Activated gamma-delta T cell treated with anti-CD3 and anti-CD28 coated beads, Interleukin-2, amount 50 U/mL, for 16 hours (primary cell): ENCODE results near the gene PDPR.
"Not testable (repeated sequence)": the region's sequence is repeated elsewhere in the genome, so short reads cannot be mapped to it uniquely, and the experiment has no call there.

Experiments
- DNase-seq: peaks from one replicate; pipeline ENCODE4 v3.0.0-alpha.2; 2020; ENCODE audit warnings: low read depth

The PDPR gene

GRCh38 chr16:70113982-70114826 is at the start of gene PDPR:
Gene PDPR (plus strand): TSS chr16:70114332. CDS start chr16:70120493, 6,161 bp downstream.
- peak; percentile 90 for DNase-seq

- peak; percentile 55 for DNase-seq
Measured at GRCh38 chr16:70064841-70065370, 49.2 kb upstream of the PDPR start.

DNA sequence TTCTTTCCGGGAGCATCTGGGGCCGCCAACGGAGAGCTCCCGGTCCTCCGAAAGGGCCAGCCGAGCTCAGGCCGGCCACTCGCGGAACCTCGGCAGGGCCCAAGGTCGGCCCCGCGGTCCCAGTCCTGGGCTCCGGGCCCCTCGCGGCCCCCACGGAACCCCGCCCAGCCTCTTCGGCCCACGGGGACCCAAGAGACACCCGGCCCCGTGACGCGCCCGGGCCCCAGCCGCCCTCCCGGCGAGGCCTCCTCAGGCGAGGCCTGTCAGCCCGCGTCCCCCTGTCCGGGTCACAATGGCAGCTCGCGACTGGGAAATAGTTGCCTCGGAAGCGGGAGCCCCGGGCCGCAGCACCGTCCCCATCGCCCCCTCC is 48.8 kb upstream of the PDPR start:
- DNase-seq: not testable (repeated sequence)

DNA sequence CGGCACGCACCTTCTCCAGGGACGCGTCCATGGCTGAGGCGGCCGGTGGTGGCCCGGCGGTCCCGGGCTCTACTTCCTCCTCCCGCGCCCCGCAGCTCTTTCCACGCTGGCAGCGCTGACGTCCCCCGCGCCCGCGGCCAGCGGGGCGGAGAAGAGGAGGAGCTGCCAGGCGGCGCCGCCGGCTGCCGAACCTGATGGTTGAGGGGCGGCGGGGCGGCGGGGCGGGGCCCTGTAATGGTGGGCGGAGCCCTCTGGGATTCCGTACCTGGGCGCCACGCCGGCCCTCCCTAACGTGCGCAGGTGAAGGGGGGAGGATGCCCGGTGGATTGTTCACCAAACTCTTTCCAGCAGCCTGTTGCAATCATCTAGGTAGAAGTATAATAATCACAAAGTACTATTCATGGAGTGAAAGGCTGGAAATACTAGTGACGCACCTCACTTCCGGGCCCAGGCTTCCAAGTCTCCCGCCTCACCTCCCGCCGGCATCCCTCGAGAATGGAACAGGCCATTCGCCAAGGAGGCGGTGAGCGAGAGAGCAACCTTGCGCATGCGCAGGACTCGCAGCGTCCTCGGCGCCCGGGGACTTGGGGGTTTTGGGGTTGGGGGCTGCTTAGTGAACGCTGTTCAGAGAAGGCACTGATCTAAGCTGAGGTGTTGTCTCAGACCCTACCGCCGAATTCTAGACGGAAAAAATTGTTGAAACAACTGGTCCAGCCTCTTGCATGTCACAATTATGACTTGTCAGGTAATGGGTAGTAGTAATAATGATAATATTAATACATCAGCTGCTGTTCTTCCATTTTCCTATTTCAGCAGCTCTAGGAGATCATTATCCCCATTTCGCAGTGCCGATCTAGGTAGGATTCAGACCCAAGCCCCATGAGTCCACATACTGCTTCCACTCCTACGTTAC is 48.1 kb upstream of the PDPR start:
- DNase-seq: peak; percentile 88

GRCh38 chr16:70066751-70067150 is 47.4 kb upstream of the PDPR start:
- not testable (repeated sequence) for DNase-seq

- not testable (repeated sequence) for DNase-seq
Measured at GRCh38 chr16:70079081-70079480, 35.1 kb upstream of the PDPR start.

DNA sequence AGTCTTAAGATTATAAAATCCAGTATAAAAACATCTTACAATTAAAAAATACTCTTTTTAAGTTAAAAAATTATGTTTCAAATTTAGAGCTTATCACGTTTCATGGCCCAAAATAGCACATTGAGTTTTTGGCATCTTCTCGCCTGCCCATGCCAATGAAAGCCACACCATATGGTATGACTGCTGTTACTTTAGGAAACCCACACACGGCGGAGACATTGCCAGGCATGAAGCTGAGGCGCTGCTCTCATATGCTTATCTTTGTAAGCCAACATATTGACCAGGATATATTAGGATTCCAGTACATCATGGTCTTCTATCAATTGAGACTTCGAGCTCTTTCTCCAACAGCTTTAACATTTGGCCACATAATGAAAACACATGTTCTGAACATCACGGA is 32.9 kb upstream of the PDPR start:
- DNase-seq: not testable (repeated sequence)

GRCh38 chr16:70083931-70084330 is 30.2 kb upstream of the PDPR start:
- not testable (repeated sequence) for DNase-seq

DNA sequence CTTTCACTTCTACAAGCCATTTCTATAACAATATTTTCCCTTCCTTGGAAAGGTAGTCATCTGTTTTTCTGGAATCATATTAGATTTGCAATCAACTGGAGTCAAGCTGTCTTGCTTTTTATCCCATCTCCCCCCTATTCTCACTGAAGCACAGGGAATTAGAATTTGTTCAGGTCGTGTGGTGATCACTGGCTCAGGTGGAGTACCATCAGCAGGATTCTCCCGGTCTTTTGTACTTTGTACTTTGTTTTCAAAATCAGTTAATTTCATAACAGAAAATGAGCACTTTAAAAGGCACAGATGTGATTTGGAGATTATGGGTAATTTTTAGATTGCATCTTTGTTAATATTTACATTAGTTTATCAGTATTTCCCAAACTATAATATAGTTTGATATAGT is 26.0 kb upstream of the PDPR start:
- DNase-seq: not testable (repeated sequence)

- DNase-seq: not testable (repeated sequence)
Measured at GRCh38 chr16:70088877-70089276, 25.3 kb upstream of the PDPR start.

GRCh38 chr16:70089289-70089688 is 24.8 kb upstream of the PDPR start:
- not testable (repeated sequence) for DNase-seq

DNA sequence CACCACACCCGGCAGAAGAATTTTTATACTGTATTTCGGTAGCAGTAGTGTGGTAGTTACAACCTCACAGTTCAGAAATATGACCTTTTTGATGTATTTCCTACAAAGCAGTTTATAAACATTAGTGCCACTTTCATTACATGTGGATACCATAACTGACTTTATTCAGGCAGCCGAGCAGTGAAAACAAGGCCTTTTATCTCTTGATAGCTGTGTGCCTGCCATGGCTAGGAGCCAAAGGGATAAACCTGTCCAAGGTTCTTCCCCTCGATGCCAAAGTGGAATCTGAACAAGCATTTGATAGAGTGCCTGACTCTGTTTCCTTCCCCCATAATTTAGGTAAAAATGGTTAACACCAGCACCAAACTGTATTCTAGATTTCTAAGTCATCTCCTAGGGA is 23.0 kb upstream of the PDPR start:
- DNase-seq: not testable (repeated sequence)

GRCh38 chr16:70094096-70094495 is 20.0 kb upstream of the PDPR start:
- not testable (repeated sequence) for DNase-seq

DNA sequence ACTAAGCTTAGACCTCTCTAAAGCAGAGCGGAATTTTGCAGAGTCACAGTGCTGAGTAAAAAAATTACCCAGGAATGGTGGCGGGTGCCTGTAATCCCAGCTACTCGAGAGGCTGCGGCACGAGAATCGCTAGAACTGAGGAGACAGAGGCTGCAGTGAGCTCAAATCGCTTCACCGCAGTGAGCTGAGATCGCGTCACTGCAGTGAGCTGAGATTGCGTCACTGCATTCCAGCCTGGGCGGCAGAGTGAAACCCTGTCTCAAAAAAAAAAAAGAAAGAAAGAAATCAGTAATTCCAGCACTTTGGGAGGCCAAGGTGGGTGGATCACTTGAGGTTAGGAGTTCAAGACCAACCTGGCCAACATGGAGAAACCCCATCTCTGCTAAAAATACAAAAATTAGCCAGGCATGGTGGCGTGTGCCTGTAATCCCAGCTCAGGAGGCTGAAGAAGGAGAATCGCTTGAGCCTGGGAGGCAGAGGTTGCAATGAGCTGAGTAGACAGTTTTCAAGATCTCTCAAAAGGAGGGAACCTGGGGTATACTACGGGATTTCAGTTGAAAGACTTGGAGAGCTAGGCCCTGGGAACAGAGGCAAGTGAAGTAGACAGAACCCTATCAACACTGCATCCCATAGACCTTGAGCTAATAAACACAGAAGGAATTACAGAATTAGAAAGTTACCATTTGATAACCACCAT is 4.4 kb upstream of the PDPR start:
- DNase-seq: not testable (repeated sequence)

DNA sequence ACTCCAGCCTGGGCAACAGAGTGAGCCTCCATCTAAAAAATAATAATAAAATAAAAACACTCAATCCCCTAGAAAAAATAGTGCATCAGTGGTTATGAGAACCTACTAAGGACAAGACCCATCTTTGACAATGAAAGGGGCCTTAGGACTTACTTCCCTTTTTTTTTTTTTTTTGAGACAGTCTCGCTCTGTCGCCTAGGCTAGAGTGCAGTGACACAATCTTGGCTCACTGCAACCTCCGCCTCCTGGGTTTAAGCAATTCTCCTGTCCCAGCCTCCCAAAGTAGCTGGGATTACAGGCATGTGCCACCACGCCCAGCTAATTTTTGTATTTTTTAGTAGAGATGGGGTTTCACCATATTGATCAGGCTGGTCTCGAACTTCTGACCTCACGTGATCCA is 2.0 kb upstream of the PDPR start:
- DNase-seq: not testable (repeated sequence)

DNA sequence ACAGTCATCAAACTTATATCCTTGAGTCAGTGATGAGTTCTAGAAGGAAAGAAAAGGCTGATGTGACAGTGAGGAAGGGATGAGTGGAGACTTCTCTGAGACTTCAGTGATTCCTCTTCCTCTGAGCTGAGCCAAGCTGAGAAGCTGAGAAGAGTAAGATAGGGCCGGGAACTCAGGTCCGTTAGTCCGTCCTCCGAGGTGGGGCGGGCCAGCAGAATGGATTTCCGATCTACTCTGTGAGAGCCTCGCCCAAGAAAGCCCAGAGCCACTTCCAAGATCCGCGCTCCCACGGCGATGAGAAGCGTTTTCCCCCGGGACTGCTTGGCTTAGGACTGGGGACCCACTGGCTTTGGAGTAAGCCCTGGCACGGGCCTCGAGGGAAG is 542 bp upstream of the PDPR start:
- DNase-seq: not testable (repeated sequence)

DNA sequence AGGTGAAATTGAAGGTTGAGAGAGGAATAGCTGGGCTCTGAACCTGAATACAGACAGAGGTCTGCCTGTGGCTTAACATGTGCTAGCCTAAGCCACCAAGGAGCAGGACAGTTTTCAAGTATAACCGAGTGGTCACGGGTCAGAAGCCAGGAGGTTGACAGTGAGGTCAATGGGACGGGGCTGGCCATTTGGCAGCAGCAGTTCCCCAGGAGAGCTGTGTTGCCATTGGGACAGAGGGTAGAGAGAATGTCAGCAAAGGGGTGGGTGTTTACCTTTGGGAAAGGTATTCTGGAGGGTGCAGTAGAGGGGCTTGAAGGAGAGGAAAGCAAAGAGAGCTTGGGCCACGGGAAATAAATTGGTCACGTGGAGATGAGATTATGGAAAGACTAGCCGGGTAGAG is 4.2 kb downstream of the PDPR start:
- not testable (repeated sequence) for DNase-seq

DNA sequence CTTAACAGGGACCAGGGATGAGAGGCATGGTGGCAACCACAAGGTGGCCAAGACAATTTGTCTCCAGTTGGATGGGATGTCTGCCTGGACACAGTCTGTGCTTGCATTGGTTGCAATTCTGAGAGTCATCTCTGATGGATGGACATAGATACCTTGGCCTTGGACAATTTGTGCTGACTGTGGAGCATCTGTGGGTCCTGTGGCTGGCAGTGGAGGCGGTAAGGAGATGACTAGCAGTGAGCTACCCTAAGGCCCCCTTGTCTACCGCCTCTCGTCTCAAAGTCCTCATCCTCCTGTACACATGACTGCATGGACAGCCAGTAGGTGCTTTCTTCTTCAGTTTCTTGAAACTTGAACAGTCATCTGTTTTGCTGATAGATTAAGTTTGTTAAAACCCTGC is 4.6 kb downstream of the PDPR start:
- DNase-seq: not testable (repeated sequence)

- DNase-seq: not testable (repeated sequence)
Measured at GRCh38 chr16:70120398-70120797, 6.3 kb downstream of the PDPR start.

DNA sequence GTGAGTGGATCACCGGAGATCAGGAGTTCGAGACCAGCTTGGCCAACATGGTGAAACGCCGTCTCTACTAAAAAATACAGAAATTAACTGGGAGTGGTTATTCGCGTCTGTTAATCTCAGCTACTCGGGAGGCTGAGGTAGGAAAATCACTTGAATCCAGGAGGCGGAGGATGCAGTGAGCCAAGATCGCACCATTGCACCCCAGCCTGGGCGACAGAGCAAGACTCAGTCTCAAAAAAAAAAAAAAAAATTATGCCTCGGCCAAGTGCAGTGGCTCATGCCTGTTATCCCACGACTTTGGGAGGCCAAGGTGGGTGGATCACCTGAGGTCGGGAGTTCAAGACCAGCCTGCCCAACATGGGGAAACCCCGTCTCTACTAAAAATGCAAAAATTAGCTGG is 9.7 kb downstream of the PDPR start:
- DNase-seq: not testable (repeated sequence)

- DNase-seq: not testable (repeated sequence)
Measured at GRCh38 chr16:70126226-70126625, 12.1 kb downstream of the PDPR start.

DNA sequence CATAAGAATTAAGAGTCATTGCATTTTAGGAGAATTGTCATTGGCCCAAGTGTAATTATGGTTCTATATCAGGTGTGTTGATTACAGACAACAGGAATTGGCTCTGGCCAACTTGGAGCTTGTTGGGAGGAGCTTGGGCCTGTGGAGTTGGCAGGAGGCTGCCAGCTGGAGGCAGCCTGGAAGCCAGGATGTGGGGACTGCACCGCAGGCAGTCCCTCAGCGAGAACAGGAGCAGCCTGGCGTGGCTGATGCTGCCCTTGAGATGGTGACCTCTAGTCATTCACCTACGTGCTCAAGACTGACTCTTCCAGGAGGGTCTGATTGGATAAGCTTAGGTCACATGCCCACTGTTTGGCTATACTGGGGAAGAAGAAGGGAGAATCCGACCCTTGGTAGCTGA is 13.6 kb downstream of the PDPR start:
- DNase-seq: not testable (repeated sequence)
